SKM-1 (cell line): ENCODE data around the gene HSPA8.

ENCODE experiments used
- DNase-seq: peaks from one replicate; lab custom pipeline; 2025; ENCODE audit not compliant: unreplicated experiment; lab: John Stamatoyannopoulos, UW

HSPA8 gene

DNA sequence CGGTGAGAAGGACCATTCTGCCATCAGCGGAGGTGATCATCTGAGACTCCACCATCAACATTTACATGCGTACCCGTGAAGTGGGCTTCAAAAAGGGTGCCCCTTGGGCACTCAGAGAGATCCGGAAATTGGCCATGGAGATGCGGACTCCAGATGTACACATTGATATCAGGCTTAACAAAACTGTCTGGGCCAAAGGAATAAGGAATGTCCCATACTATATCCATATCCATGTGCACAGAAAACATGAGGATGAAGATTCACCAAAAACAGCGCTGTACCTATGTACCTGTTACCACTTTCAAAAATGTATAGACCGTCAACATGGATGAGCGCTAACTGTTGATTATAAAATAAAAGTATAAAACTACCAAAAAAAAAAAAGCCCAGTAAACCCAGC, 10.8 kb downstream of the HSPA8 start:
- no peak for DNase-seq

DNA sequence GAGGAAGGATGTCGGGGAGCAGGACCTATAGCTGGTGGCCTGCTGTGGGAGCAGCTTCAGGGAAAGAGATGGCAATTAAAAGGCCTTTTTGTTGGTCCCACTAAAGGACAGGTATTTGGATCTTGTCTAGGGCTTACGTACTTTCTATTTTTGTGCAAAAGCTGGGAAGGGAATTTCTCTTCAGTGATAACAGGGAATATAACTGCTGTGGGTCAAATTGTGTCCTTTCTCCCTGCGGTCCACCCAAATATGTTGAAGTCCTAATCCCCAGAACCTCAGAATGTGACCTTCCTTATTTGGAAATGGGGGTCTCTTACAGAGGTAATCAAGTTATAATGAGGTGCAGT, 14.0 kb downstream of the HSPA8 start:
- DNase-seq = no peak

GRCh38 chr11:123047266-123047946, 14.5 kb downstream of the HSPA8 start:
- DNase-seq = no peak

DNA sequence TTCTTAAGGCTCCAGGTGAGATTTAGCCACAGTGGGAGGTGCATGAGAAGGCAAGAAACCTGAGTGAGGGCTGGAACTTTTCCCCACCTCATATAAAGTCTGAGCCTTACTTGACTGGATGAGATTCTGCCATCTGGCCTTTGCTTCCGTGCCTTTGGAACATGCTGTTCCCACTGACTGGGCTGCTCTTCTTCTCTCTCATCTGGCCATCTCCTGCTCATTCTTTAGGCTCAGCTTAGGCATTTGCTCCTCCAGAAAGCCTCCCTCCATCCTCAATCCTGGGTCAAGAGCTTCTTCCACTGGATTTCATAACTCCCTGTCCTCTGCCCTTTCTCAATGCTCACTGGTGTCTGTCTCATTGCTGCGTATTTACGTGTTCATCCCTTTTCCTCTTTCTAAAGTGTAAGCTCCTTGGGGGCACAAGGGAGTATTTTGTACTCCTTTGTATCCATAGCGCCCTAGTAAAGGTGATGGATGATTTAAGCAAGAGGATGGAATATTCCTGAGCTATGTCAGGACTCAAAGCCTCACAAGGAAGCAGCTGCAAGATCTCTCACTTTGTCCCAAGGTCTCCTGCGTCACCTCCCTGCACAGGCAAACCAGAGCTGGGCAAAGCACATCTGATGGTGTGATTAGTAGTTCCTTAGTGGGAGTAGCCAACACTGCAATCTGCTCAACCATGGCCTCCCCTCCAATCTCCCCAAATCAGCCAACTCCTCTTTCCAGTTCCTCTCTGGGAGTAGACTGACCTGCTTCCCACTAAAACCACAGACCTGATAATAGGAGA, 15.3 kb downstream of the HSPA8 start:
- DNase-seq = no peak

DNA sequence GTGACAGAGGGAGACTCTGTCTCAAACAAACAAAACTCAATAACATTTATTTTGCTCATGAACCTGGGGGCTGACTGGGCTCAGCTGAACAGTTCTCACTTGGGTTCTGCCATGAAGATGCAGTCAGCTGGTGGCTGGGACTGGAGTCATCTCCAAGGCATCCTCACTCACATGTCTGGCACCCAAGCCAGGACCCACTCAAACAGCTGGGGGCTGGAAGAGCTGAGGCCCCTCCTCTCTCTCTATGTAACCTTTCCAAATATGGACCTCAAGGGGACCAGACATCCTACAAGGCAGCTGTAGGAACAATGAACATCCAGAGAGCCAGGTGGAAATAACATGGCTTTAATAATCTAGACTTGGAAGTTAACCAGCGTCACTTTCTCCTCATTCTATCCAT, 16.8 kb downstream of the HSPA8 start:
- no peak for DNase-seq

DNA sequence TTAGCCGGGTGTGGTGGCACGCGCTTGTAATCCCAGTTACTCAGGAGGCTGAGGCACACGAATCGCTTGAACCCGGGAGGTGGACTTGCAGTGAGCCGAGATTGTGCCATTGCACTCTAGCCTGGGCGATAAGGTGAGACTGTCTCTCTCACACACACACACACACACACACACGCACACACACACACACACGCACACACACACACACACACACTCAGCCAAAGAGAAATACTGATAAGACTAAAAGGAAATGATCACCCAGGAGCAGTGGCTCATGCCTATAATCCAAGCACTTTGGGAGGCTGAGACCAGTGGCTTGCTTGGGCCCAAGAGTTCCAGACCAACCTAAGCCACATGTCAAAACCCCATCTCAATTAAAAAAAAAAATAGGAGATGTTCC, 20.8 kb downstream of the HSPA8 start:
- DNase-seq = no peak

- no peak for DNase-seq
Measured at GRCh38 chr11:123040111-123040432, 21.9 kb downstream of the HSPA8 start.

DNA sequence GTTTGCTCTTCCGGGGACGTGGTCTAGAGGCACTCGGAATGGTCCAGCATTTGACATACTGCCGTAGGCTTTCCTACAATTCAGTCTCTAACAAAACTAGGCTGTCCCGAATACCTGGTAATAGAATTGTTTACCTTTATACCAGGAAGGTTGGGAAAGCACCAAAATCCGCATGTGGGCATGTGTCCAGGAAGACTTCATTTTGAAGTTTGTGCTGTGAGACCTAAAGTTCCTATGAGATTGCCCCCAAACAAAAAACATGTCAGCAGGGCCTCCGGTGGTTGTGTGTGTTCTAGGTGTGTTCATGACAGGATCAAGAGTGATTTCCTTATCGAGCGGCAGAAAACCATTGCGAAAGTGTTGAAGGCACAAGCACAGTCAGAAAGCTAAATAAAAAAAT, 26.1 kb downstream of the HSPA8 start:
- no peak for DNase-seq

DNA sequence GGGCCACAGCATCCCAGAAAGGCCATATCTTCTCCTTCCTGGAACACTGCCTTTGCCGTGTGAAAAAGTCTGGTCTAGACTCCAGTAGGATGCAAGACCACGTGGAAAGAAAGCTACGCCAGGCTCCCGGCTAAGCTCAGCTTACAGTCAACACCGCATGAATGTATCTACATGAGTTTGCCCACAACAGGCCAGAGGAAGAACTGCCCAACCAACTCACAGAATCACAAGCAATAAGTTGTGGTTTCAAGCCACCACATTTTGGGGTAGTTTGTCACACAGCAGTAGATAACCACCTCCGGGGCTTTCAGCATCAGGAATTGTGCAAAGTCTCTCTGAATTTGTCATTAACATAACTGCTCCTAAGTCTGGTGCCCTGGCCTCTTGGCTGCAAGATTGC, 27.3 kb downstream of the HSPA8 start:
- DNase-seq = peak; percentile 87

DNA sequence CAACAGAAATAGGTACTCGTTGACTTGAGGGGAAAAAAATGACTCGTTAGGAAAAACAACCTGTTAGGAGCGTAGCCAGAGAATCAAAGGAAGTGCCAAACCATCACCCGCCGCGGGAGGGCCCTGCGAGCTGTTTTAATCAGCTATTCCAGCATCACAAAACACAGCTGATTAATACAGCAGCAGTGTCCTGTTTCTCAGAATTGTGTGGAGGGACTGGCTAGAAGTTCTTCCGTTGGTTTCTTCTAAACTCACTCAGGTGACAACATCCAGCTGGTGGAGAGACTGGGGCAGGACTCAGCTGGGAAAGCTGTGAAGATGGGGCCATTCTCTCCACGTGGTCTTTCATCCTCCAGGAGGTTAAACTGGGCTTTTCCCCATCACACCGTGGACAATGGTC, 28.0 kb downstream of the HSPA8 start:
- DNase-seq = no peak

DNA sequence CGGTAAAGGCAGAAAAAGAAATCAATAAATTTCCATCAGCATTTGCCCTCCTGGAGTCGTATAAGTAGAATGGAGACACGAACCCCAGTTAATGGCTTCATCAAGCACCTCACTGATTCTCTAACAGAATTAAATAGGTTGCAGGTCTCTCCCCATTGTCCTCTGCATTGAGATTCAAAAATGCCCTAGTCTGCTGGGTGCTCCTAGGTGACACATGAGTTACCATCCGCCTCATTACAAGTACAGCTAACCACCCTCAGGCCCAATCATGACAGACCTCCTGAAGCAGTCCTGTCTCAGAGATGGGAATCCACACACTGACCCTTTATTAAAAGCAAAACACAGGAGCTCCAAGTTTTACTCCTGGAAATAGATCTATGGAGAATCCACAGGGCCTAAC, 31.4 kb downstream of the HSPA8 start:
- DNase-seq = no peak

DNA sequence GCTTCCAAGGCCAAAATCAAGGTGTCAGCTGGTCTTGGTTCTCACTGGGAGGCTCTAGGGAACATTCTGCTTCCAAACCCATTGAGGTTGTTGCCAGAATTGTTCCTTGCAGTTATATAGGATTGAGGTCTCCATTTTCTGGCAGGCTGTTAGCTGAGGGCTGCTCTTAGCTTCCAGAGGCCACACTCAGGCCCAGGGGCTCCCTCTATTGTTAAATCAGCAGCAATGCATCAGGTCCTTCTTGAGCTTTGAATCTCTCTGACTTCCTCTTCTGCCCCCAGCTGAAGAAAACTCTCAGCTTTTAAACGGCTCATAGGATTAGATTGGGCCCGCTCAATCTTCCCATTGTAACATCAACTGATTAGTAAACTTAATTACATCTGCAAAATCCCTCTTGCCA, 41.0 kb downstream of the HSPA8 start:
- DNase-seq = peak; percentile 64

- no peak for DNase-seq
Measured at GRCh38 chr11:123018702-123019101, 43.2 kb downstream of the HSPA8 start.

- DNase-seq = no peak
Measured at GRCh38 chr11:123011510-123011909, 50.4 kb downstream of the HSPA8 start.
